ENCODE results near the gene ERN1.
"Not testable (repeated sequence)": the region's sequence is repeated elsewhere in the genome, so short reads cannot be mapped to it uniquely, and the experiment has no call there.

ERN1 gene

GRCh38 chr17:64129515-64129764, 504 bp downstream of the ERN1 start:
- TF ChIP-seq CTCF (conservative IDR thresholded peaks at IDR 0.05; ENCODE audit: low read depth, low read length): no peak
- H3K4me3 ChIP-seq (ENCODE audit: low read length): peak overlapping the region; percentile 61
- no peak for DNase-seq (ENCODE audit: low read depth)

- TF ChIP-seq CTCF (conservative IDR thresholded peaks at IDR 0.05; ENCODE audit: low read depth, low read length): no peak
- peak overlapping the region; percentile 61 for H3K4me3 ChIP-seq (ENCODE audit: low read length)
- DNase-seq (ENCODE audit: low read depth): no peak
These were observed 993 bp downstream of the ERN1 start for GRCh38 chr17:64128787-64129514.

- no peak overlapping the region for H3K4me3 ChIP-seq (ENCODE audit: low read length)
- TF ChIP-seq CTCF (conservative IDR thresholded peaks at IDR 0.05; ENCODE audit: low read depth, low read length): no peak
- DNase-seq (ENCODE audit: low read depth): no peak
These were observed 3.0 kb downstream of the ERN1 start for GRCh38 chr17:64126918-64127317.

- DNase-seq (ENCODE audit: low read depth): no peak
- H3K4me3 ChIP-seq (ENCODE audit: low read length): no peak overlapping the region
- no peak for TF ChIP-seq CTCF (conservative IDR thresholded peaks at IDR 0.05; ENCODE audit: low read depth, low read length)
These were observed 4.0 kb downstream of the ERN1 start for GRCh38 chr17:64125937-64126336.

- DNase-seq (ENCODE audit: low read depth): no peak
- TF ChIP-seq CTCF (conservative IDR thresholded peaks at IDR 0.05; ENCODE audit: low read depth, low read length): no peak
- H3K4me3 ChIP-seq (ENCODE audit: low read length): no peak overlapping the region
These were observed 5.3 kb downstream of the ERN1 start for GRCh38 chr17:64124609-64125008.

- no peak for DNase-seq (ENCODE audit: low read depth)
- no peak for TF ChIP-seq CTCF (conservative IDR thresholded peaks at IDR 0.05; ENCODE audit: low read depth, low read length)
- no peak overlapping the region for H3K4me3 ChIP-seq (ENCODE audit: low read length)
These were observed 6.8 kb downstream of the ERN1 start for GRCh38 chr17:64123114-64123513.

GRCh38 chr17:64120972-64121786, 8.8 kb downstream of the ERN1 start:
- not testable (repeated sequence) for DNase-seq (ENCODE audit: low read depth)

More at GRCh38 chr17:64120972-64121786, 8.8 kb downstream of the ERN1 start:
- not testable (repeated sequence) for H3K4me3 ChIP-seq (ENCODE audit: low read length)

All from retinal pigment epithelial cell (primary cell).